RWPE2 (cell line): ENCODE data around the gene COL2A1.

ENCODE experiments used
- ATAC-seq: fragments of 200-7000 bp; cut with Tn5 transposase; 3 replicates; pipeline ENCODE4 v1.9.1; 2021; ENCODE audit warnings: low read depth
- DNase-seq: peaks from one replicate; pipeline ENCODE4 v3.0.0-alpha.2; 2020; ENCODE audit warnings: low spot score
- H3K27ac ChIP-seq: fragments of 450-650 bp; 2 replicates; pipeline ENCODE4 v1.5.1; 2017; ENCODE audit warnings: mild to moderate bottlenecking; ENCODE audit not compliant: poor library complexity, severe bottlenecking
- H3K27me3 ChIP-seq: fragments of 250-450 bp; sonication (Bioruptor Pico); 2 replicates; pipeline ENCODE4 v1.5.1; 2021; ENCODE audit warnings: mild to moderate bottlenecking, moderate library complexity; ENCODE audit not compliant: insufficient read depth, poor library complexity, severe bottlenecking
- H3K36me3 ChIP-seq: fragments of 250-450 bp; sonication (Bioruptor Pico); 2 replicates; pipeline ENCODE4 v1.5.1; 2020; ENCODE audit warnings: low read depth, mild to moderate bottlenecking, moderate library complexity
- H3K4me1 ChIP-seq: fragments of 250-450 bp; sonication (Bioruptor Pico); 2 replicates; pipeline ENCODE4 v1.5.1; 2021; ENCODE audit warnings: mild to moderate bottlenecking, moderate library complexity; ENCODE audit not compliant: insufficient read depth, poor library complexity, severe bottlenecking
- H3K4me3 ChIP-seq: fragments of 250-450 bp; sonication (Bioruptor Pico); 2 replicates; pipeline ENCODE4 v1.5.1; 2021; ENCODE audit warnings: mild to moderate bottlenecking, moderate library complexity; ENCODE audit not compliant: severe bottlenecking
- H3K9me3 ChIP-seq: fragments of 250-450 bp; sonication (Bioruptor Pico); 2 replicates; pipeline ENCODE4 v1.5.1; 2021; ENCODE audit warnings: mild to moderate bottlenecking, moderate library complexity; ENCODE audit not compliant: severe bottlenecking
- CTCF ChIP-seq: fragments of 450-650 bp; IDR thresholded peaks from one replicate; pipeline ENCODE4 v1.5.1; 2017; ENCODE audit warnings: mild to moderate bottlenecking, moderate library complexity; ENCODE audit not compliant: poor library complexity, severe bottlenecking

Gene COL2A1

GRCh38 chr12:47930634-47931033, 73.6 kb downstream of the COL2A1 start:
- no peaks in the 10 kb centered on the region for H3K27me3 ChIP-seq
- no peaks in the 10 kb centered on the region for H3K4me1 ChIP-seq
- no peaks in the 10 kb centered on the region for H3K9me3 ChIP-seq
- H3K4me3 ChIP-seq: no peak overlapping the region
- no peak overlapping the region for H3K27ac ChIP-seq
- H3K36me3 ChIP-seq: no peaks in the 10 kb centered on the region
- DNase-seq: no peak
- no peak for ATAC-seq
- TF ChIP-seq CTCF: no peak

GRCh38 chr12:47927346-47927745, 76.9 kb downstream of the COL2A1 start:
- Histone ChIP-seq H3K36me3 (no peaks in the 10 kb centered on the region), H3K4me3 (no peak overlapping the region), H3K27ac (no peak overlapping the region), H3K27me3 (no peaks in the 10 kb centered on the region), H3K9me3 (no peaks in the 10 kb centered on the region), H3K4me1 (no peaks in the 10 kb centered on the region)
- TF ChIP-seq CTCF: no peak
- ATAC-seq (no peak), DNase-seq (no peak)
